Right renal cortex interstitium (tissue), 3 donors: ENCODE results near the gene KCNB1. TPM values are rescaled to one million over a fixed set of nuclear protein-coding genes. Genes with fewer than 3 reads are reported as not detected.

Experiments
- DNase-seq, 3 donors: peaks; one replicate each; pipeline ENCODE4 v3.0.0-alpha.2; 2013; ENCODE audit warnings: low read depth in 3 of 3, low spot score in 2 of 3
- polyA plus RNA-seq, 3 donors: library from polyadenylated mRNA; unstranded; fragments of 120-200 nt; gene quantifications; one replicate each; pipeline ENCODE4 v1.2.1, GENCODE V29; 2013; ENCODE audit not compliant: insufficient read length in 3 of 3

KCNB1 gene
- polyA plus RNA-seq, 3 donors, result 0.47 to 0.51 (median 0.47) TPM

DNA sequence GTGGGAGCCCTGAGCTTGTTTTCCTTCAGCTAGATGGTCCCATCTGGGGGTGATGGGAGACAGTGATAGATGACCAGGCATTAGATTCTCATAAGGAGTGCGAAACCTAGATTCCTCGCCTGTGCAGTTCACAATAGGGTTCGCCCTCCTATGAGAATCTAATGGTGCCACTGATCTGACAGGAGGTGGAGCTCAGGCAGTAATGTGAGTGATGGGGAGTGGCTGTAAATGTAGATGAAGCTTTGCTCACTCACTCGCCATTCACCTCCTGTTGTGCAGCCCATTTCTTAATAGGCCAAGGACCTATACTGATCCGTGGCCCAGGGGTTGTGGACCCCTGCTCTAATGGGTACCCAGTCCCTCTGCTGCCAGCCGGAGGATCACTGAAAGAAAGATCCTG is 20.7 kb upstream of the KCNB1 start:
- DNase-seq, result no peak

DNA sequence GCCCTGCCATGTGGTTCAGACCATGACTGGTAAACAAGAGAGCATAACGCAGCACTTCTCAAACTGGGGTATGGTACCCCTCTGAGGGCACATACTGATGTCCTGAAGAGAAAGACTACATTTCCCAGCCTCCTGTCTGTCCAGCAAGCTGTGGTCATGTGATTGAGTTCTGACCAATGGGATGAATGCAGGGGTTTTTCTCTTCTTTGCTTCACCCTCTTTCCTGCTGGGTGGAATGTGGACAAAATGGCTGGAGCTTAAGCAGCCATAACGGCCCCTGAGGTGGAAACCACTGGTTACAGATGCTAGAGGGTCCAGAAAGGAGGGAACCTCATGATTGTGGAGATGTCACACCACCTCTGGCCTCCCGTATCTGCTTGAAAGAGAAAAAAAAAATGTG is 19.4 kb upstream of the KCNB1 start:
- no peak for DNase-seq

DNA sequence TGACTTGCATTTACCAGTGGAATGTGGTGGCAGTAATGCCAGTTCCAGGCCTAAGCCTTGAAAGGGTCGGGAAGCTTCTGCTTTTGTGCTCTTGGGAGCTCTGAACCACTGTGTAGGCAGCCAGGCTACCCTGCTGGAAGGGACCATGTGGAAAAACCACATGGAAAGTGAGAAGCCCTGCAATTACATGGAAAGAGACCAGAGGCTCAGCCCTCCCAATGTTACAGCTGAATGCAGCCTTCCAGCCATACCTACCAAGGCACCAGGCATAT is 14.9 kb upstream of the KCNB1 start:
- DNase-seq, result no peak

GRCh38 chr20:49496553-49497397 is 14.3 kb upstream of the KCNB1 start:
- no peak for DNase-seq

- no peak for DNase-seq
Observed at GRCh38 chr20:49496043-49496442, 13.6 kb upstream of the KCNB1 start.

DNA sequence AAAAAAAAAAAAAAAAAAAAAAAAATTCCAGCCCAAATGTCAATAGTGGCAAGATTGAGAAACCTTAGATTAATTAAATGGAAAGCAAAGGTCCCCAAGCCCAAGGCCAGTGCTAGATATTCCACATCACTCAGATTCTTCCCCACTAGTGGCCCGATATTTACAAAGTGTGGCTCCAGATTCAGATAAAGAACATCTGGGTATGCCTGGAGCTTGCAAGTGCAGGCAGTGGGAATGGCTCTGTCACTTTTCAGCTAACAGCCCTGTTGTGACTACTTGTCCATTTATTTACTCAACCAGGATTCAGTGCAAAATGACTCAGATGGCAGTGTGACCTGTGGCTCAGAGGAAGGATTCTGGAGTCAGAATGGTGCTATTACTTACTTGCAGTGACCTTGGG is 8.2 kb upstream of the KCNB1 start:
- no peak for DNase-seq

- DNase-seq, result no peak
Observed at GRCh38 chr20:49489688-49490087, 7.2 kb upstream of the KCNB1 start.

DNA sequence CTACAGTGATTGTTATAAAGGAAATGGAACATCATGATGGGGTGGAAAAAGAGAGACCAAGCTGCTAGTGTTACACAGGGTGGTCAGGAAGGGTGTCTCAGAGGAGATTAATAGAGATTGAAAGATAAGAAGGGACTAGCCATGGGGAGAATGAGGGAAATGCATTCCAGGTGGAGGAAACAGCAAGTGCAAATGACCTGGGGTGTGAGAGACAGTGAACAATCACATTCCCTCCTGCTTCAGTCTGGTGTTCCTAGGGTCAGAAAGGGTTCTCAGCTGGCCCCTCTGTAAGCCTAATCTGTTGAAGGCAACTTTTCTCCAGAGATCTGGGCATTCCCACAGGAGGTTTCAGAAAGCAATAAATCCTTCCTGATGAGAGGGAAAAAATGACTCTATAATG is 3.6 kb upstream of the KCNB1 start:
- no peak for DNase-seq

GRCh38 chr20:49485563-49485962 is 3.1 kb upstream of the KCNB1 start:
- no peak for DNase-seq

DNA sequence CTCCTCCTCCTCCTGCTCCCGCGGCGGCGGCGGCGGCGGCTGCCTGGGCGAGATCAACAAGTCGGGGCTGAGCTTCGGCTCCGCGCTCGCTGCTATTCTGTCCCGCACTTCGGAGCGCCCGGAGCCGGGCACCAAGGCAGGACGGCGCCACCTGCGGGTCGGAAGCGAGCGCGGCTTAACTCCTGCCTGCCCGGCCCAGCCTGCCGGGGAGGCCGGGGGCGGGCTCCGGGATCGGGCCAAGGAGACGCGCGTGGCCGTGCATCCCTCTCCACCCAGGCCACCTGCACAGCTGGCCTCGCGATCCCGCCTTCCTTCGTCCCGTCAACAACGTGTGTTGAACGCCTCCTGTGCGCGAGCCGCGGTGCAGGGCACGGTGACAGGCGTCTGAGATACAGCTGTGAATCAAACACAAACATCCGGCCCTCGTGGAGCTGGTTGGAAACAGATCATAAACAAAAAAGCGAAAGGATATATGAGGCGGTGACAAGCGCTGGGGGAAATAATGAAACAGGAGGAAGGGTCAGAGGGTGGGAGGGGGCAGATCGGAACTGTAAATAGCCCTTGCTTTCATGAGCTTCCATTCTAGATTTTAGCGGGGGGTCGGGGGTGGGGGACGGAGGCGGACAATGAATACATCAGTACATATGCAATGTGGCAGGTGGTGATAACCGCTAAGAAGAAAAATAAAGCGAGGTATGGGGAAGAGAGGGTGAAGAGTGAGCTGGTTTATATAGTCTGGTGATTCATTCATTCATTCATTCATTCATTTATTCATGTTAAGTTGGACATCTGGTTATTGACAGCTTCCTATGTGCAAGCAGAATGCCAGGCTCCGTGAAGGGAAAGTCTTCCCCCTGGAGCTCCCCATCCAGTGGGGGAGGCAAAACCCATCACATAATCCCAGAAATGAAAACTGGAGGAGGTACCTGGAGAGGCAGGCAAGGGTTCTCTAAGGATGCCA is 2.0 kb upstream of the KCNB1 start:
- peak in 2 of 3 donors; percentile 37 to 38 for DNase-seq

GRCh38 chr20:49483696-49484123 is 1.2 kb upstream of the KCNB1 start:
- no peak for DNase-seq

GRCh38 chr20:49483018-49483695 is 689 bp upstream of the KCNB1 start:
- no peak for DNase-seq

- DNase-seq, result no peak
Observed at GRCh38 chr20:49482173-49482572, 295 bp downstream of the KCNB1 start.

DNA sequence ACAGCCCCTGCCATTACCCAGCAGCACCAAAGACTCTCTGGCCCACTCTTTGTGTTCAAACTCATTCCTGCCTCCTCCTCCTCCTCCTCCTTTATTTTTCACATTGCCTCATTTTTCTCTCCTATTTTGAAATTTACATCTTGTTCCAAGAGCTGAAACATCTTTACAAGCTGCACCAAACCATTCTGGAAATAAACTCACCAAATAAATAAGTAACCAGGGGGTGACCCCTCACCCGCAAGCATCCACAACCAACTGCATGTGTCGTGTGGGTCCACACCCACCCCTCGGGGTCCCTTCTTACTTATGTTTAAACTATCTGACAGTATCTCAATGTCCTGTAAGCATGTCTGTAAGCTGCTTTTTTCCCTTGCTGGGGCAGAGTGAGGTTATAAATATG is 1.4 kb downstream of the KCNB1 start:
- DNase-seq, result no peak

GRCh38 chr20:49480236-49480635 is 2.2 kb downstream of the KCNB1 start:
- no peak for DNase-seq

DNA sequence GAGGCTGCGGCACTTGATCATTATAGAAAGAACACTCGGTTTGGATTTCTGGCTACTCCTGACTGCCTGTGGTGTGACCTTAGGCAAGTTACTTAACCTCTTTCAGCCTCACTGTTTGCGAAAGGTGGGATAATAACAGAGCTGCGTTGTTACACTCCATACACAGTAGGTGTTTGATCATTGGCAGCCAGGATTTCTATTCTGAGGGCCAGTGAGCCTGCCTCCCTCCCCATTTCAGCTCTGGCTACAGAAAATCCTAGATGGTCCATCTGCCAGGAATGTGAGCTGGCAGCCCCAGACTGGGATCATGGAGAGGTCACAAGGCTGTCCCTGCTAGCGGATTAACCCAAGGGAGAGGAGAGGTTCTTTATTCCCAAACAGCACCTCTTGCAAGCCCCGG is 2.7 kb downstream of the KCNB1 start:
- DNase-seq, result no peak

DNA sequence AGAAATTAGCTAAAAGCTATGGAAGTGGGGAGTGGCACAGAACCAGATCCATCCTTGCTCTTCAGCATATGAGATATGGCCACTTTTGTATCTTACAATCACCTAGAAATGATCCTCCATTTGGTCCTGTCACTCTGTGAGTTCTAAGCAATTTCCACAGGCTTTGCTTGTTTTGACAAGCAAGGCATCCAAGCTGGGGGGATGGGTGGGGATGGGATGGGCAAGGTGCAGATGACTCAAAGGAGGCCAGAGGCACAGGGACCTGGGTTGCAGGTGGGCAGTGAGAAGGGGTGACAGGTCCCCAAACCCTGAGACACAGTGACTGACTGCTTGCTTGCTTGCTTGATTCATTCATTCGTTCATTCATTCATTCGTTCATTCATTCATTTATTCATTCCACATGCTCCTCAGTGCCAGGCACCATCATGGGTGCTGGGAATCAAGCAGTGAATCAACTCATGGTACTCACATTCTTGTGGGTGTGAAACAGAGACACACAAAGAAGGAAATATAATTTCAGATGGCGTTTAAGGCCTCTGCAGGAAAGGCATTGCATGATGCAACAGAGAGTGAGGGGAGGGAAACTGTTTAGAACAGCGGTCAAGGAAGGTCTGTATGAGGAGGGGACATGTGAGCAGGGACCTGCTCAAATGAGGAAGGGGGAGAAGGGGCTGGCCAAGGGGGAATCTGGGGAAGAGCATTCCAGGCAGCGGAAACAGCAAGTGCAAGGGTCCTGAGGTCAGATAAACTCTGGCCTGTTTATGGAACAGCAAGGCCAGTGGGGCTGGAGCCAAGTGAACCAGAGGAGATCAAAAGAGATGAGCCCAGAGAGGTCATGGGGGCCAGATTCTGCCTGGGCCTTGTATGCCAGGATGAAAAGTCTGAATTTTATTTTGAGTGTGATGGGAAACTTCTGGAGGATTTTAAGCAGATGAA is 3.4 kb downstream of the KCNB1 start:
- DNase-seq, result no peak

- no peak for DNase-seq
Observed at GRCh38 chr20:49478266-49478665, 4.2 kb downstream of the KCNB1 start.

DNA sequence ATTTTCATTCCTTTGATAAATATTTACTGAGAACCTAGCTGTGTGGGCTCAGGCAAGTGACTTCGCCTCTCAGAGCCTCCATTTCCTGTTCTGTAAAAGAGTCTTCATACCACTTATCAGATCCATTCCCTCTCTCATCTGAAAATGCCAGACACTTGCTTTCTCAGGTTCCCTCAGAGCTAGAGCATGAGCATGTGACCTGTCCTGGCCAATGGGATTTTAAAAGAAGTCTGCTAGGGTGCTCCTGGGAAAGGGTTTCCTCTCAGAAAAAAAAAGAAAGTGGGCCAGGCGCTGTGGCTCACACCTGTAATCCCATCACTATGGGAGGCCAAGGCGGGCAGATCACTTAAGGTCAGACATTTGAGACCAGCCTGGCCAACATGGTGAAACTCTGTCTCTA is 5.3 kb downstream of the KCNB1 start:
- DNase-seq, result no peak

DNA sequence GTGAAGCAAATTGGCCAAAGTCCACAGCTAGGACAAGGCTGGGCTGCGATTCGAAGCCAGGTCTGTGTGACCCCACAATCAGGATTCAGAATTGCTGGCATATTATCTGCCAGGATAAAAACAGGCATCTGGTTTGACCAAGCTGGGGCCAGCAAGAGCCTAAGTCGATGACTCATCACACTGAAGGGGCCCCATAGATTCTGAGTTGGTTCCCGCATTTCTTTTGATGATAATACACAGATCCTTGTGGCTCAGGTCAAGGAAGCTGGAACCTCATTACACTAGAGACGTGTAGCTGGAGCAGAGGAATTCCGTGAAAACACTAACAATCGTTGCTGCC is 6.5 kb downstream of the KCNB1 start:
- DNase-seq, result no peak
